ENCODE data around the gene SYCP2L. TPM values are rescaled to one million over a fixed set of nuclear protein-coding genes. Genes with fewer than 3 reads are reported as not detected.

Gene SYCP2L
- total RNA-seq, 2 experiments from 2014 or later: 0.25 TPM; not detected in 1

GRCh38 chr6:11012295-11012754 lies 125.5 kb downstream of the SYCP2L start:
- Mint-ChIP-seq H3K9me3 (ENCODE audit: low read depth) (no peaks in the 10 kb centered on the region), H3K27ac (no peak overlapping the region), H3K4me1 (no peaks in the 10 kb centered on the region), H3K27me3 (peaks cover 22% of the 10 kb centered on the region), H3K36me3 (ENCODE audit: low read depth) (no peaks in the 10 kb centered on the region), H3K4me3 (no peak overlapping the region)
- ChIA-PET CTCF (interaction anchor here (0.6 kb wide), 1 partner anchor 285 kb away, joined by 3 read pairs; no protein-coding TSS in a partner anchor), POLR2A (no interaction called here)
- intact Hi-C loops (cut with DNase I, micrococcal nuclease): no loop called here
- DNase-seq: no peak
- no peak for ATAC-seq

- DNase-seq (no peak), ATAC-seq (no peak)
- Mint-ChIP-seq H3K9me3 (ENCODE audit: low read depth) (no peaks in the 10 kb centered on the region), H3K27ac (no peak overlapping the region), H3K4me1 (no peaks in the 10 kb centered on the region), H3K4me3 (no peak overlapping the region), H3K27me3 (peaks cover 22% of the 10 kb centered on the region), H3K36me3 (ENCODE audit: low read depth) (no peaks in the 10 kb centered on the region)
- intact Hi-C loops (cut with DNase I, micrococcal nuclease): no loop called here
- ChIA-PET CTCF (no interaction called here), POLR2A (no interaction called here)
These were observed 126.3 kb downstream of the SYCP2L start for GRCh38 chr6:11012976-11013720.

- CTCF ChIA-PET: no interaction called here
- H3K27ac Mint-ChIP-seq: no peak overlapping the region
These were observed 126.8 kb downstream of the SYCP2L start for GRCh38 chr6:11013721-11014070.

GRCh38 chr6:11015102-11015501 lies 128.2 kb downstream of the SYCP2L start:
- H3K36me3 Mint-ChIP-seq (ENCODE audit: low read depth): no peaks in the 10 kb centered on the region
- ATAC-seq: no peak
- no peak overlapping the region for H3K27ac Mint-ChIP-seq
- no peaks in the 10 kb centered on the region for H3K4me1 Mint-ChIP-seq
- H3K27me3 Mint-ChIP-seq: peaks cover 16% of the 10 kb centered on the region
- no peak overlapping the region for H3K4me3 Mint-ChIP-seq
- CTCF ChIA-PET: no interaction called here
- DNase-seq: no peak
- intact Hi-C loops (cut with DNase I, micrococcal nuclease): no loop called here
- POLR2A ChIA-PET: no interaction called here
- no peaks in the 10 kb centered on the region for H3K9me3 Mint-ChIP-seq (ENCODE audit: low read depth)

More at GRCh38 chr6:11013721-11014070, 126.8 kb downstream of the SYCP2L start:
- no peaks in the 10 kb centered on the region for H3K4me1 Mint-ChIP-seq
- H3K27me3 Mint-ChIP-seq: peaks cover 22% of the 10 kb centered on the region
- intact Hi-C loops (cut with DNase I, micrococcal nuclease): no loop called here
- no peak overlapping the region for H3K4me3 Mint-ChIP-seq
- POLR2A ChIA-PET: no interaction called here
- no peaks in the 10 kb centered on the region for H3K36me3 Mint-ChIP-seq (ENCODE audit: low read depth)
- ATAC-seq: no peak
- DNase-seq: no peak
- H3K9me3 Mint-ChIP-seq (ENCODE audit: low read depth): no peaks in the 10 kb centered on the region

- peaks cover 16% of the 10 kb centered on the region for H3K27me3 Mint-ChIP-seq
- H3K9me3 Mint-ChIP-seq (ENCODE audit: low read depth): no peaks in the 10 kb centered on the region
- ATAC-seq (no peak), DNase-seq (no peak)
- CTCF ChIA-PET: no interaction called here
- no peak overlapping the region for H3K27ac Mint-ChIP-seq
- no peaks in the 10 kb centered on the region for H3K36me3 Mint-ChIP-seq (ENCODE audit: low read depth)
- intact Hi-C loops (cut with DNase I, micrococcal nuclease): no loop called here
- H3K4me1 Mint-ChIP-seq: no peaks in the 10 kb centered on the region
- no peak overlapping the region for H3K4me3 Mint-ChIP-seq
- POLR2A ChIA-PET: no interaction called here
These were observed 129.6 kb downstream of the SYCP2L start for GRCh38 chr6:11016452-11016851.

- Mint-ChIP-seq H3K27me3 (peaks cover 18% of the 10 kb centered on the region), H3K9me3 (ENCODE audit: low read depth) (no peaks in the 10 kb centered on the region), H3K36me3 (ENCODE audit: low read depth) (no peaks in the 10 kb centered on the region), H3K27ac (no peak overlapping the region), H3K4me3 (no peak overlapping the region), H3K4me1 (no peaks in the 10 kb centered on the region)
- ChIA-PET POLR2A (no interaction called here), CTCF (interaction anchor here (0.5 to 0.6 kb wide), 2 partner anchors 33 to 322 kb away, joined by 3 read pairs; no protein-coding TSS in a partner anchor)
- intact Hi-C loops (cut with DNase I, micrococcal nuclease): no loop called here
- DNase-seq: no peak
- ATAC-seq: no peak
These were observed 130.2 kb downstream of the SYCP2L start for GRCh38 chr6:11017090-11017489.

- ATAC-seq: no peak
- Mint-ChIP-seq H3K27ac (no peak overlapping the region), H3K4me3 (no peak overlapping the region), H3K36me3 (ENCODE audit: low read depth) (no peaks in the 10 kb centered on the region), H3K4me1 (no peaks in the 10 kb centered on the region), H3K9me3 (ENCODE audit: low read depth) (no peaks in the 10 kb centered on the region), H3K27me3 (peaks cover 17% of the 10 kb centered on the region)
- intact Hi-C loops (cut with DNase I, micrococcal nuclease): no loop called here
- ChIA-PET POLR2A (no interaction called here), CTCF (interaction anchor here (0.6 kb wide), 1 partner anchor 14 kb away, joined by 3 read pairs; no protein-coding TSS in a partner anchor)
- no peak for DNase-seq
These were observed 131.4 kb downstream of the SYCP2L start for GRCh38 chr6:11018225-11018624.

GRCh38 chr6:11021003-11021402 lies 134.2 kb downstream of the SYCP2L start:
- no peak for DNase-seq
- Mint-ChIP-seq H3K27me3 (peaks cover 12% of the 10 kb centered on the region), H3K9me3 (ENCODE audit: low read depth) (no peaks in the 10 kb centered on the region), H3K27ac (no peak overlapping the region), H3K4me3 (no peak overlapping the region), H3K36me3 (ENCODE audit: low read depth) (no peaks in the 10 kb centered on the region), H3K4me1 (no peaks in the 10 kb centered on the region)
- ChIA-PET POLR2A (no interaction called here), CTCF (interaction anchor here (0.8 kb wide), 1 partner anchor 444 kb away, joined by 3 read pairs; no protein-coding TSS in a partner anchor)
- no peak for ATAC-seq
- intact Hi-C loops (cut with DNase I, micrococcal nuclease): no loop called here

- intact Hi-C loops (cut with DNase I, micrococcal nuclease): no loop called here
- Mint-ChIP-seq H3K27ac (no peak overlapping the region), H3K9me3 (ENCODE audit: low read depth) (no peaks in the 10 kb centered on the region), H3K36me3 (ENCODE audit: low read depth) (no peaks in the 10 kb centered on the region), H3K4me1 (no peaks in the 10 kb centered on the region), H3K27me3 (peaks cover 17% of the 10 kb centered on the region), H3K4me3 (no peak overlapping the region)
- no peak for DNase-seq
- POLR2A ChIA-PET: no interaction called here
- ATAC-seq: no peak
- CTCF ChIA-PET: interaction anchor here (0.8 kb wide), 1 partner anchor 443 kb away, joined by 3 read pairs; no protein-coding TSS in a partner anchor
These were observed 134.9 kb downstream of the SYCP2L start for GRCh38 chr6:11021714-11022113.

GRCh38 chr6:11023032-11023431 lies 136.2 kb downstream of the SYCP2L start:
- POLR2A ChIA-PET: no interaction called here
- no peak for ATAC-seq

More at GRCh38 chr6:11023032-11023431, 136.2 kb downstream of the SYCP2L start:
- H3K4me3 Mint-ChIP-seq: no peak overlapping the region
- H3K9me3 Mint-ChIP-seq (ENCODE audit: low read depth): no peaks in the 10 kb centered on the region
- peaks cover 23% of the 10 kb centered on the region for H3K27me3 Mint-ChIP-seq
- H3K27ac Mint-ChIP-seq: no peak overlapping the region
- H3K36me3 Mint-ChIP-seq (ENCODE audit: low read depth): no peaks in the 10 kb centered on the region
- no peaks in the 10 kb centered on the region for H3K4me1 Mint-ChIP-seq
- CTCF ChIA-PET: interaction anchor here (0.7 to 1.1 kb wide), 3 partner anchors 39 to 69 kb away, joined by 3 read pairs; no protein-coding TSS in a partner anchor
- DNase-seq: no peak
- intact Hi-C loops (cut with DNase I, micrococcal nuclease): no loop called here
